Measurements from ENCODE around the gene GNGT2. TPM values are rescaled to one million over a fixed set of nuclear protein-coding genes. Genes with fewer than 3 reads are reported as not detected.

The GNGT2 gene
- total RNA-seq, 1 donor from 2014 or later: 0.58 TPM

DNA sequence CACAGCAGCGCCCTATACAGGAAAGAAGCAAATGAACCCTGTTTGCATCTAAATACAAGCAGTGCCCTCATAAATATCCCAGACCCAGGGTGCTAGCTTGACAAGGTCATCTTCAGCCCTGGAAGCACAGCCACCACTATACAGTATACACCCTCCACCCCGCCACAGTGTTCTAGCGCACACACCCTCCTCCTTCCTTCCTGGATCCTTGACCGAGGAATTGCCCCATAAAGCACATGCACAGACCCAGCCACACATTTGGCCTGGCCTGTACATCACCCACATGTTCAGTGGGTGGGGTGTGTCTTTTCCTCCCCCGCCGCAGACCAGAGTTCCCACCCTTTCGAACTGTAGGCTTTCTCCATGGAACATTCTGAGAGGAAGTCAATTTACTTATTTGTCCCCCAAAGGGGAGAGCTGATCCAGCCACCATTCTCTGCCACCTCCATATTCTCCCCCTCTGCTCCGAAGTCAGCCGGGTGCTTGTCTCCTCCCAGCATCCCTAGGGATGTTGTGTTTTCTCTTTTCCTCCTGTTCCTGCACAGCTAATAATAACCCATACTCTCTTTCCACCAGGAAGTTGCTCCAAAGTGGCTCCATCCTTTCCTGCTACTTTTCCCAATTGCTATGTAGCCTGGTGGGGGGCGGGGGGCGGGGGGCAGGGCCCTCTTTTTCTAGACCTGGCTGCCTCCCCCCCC, 6.7 kb upstream of the GNGT2 start:
- no peak for DNase-seq (ENCODE audit: low read depth)
- Histone ChIP-seq H3K27me3 (ENCODE audit: control insufficient read depth, insufficient read depth, low read length) (peaks cover 19% of the 10 kb centered on the region), H3K36me3 (ENCODE audit: control insufficient read depth, insufficient read depth, low read length) (no peaks in the 10 kb centered on the region), H3K4me3 (ENCODE audit: low read depth, low read length) (no peak overlapping the region)
- TF ChIP-seq, protein P1, sequence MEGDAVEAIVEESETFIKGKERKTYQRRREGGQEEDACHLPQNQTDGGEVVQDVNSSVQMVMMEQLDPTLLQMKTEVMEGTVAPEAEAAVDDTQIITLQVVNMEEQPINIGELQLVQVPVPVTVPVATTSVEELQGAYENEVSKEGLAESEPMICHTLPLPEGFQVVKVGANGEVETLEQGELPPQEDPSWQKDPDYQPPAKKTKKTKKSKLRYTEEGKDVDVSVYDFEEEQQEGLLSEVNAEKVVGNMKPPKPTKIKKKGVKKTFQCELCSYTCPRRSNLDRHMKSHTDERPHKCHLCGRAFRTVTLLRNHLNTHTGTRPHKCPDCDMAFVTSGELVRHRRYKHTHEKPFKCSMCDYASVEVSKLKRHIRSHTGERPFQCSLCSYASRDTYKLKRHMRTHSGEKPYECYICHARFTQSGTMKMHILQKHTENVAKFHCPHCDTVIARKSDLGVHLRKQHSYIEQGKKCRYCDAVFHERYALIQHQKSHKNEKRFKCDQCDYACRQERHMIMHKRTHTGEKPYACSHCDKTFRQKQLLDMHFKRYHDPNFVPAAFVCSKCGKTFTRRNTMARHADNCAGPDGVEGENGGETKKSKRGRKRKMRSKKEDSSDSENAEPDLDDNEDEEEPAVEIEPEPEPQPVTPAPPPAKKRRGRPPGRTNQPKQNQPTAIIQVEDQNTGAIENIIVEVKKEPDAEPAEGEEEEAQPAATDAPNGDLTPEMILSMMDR (IDR thresholded peaks at IDR 0.05; ENCODE audit: insufficient read depth, low read length, poor library complexity, severe bottlenecking): no peak

DNA sequence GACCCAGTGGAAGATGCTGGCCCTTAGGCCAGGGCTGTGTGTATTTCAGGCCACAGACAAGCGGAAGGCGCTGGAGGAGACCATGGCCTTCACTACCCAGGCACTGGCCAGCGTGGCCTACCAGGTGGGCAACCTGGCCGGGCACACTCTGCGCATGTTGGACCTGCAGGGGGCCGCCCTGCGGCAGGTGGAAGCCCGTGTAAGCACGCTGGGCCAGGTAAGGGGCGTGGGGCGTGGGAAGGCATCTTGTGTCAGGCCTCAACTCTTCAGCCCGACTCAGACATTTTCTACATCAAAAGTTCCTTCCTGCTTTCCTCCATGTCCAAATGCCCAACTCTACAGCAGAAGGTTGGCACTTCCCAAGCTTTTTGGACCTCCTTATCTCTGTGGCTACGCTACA, 6.1 kb upstream of the GNGT2 start:
- Histone ChIP-seq H3K36me3 (ENCODE audit: control insufficient read depth, insufficient read depth, low read length) (no peaks in the 10 kb centered on the region), H3K4me3 (ENCODE audit: low read depth, low read length) (no peak overlapping the region), H3K27me3 (ENCODE audit: control insufficient read depth, insufficient read depth, low read length) (peaks cover 16% of the 10 kb centered on the region)
- no peak for DNase-seq (ENCODE audit: low read depth)
- TF ChIP-seq, protein P1 (IDR thresholded peaks at IDR 0.05; ENCODE audit: insufficient read depth, low read length, poor library complexity, severe bottlenecking): no peak

DNA sequence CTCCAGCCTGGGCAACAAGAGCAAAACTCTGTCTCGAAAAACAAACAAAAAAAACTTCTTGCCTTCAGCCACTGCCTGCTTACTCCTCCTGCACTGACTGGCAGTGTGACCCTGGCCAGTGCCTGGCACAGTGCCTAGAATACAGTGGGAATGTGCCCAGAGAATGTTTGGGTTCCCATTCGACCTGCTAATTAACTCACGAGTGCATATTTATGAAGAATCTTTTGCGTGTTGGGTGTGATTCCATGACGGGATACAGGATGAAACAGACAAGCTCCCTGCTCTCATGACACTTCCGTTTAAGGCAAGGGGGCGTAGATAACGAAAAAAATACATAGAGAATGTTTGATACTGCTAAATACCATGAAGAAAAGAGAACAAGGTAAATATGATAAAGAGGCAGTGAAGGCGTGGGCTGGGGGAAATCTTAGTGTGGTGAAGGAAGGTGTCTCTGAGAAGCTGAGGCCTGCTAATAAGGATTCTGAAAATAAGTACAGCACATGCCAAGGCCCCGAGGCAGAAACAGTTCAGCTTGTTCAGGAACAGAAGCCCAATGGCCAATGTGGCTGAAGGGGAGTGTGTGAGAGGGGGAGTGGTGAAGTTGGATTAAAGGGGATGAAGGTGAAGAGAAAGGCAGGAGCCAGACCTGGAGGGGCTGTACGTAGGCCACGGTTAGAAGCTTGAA, 4.4 kb upstream of the GNGT2 start:
- TF ChIP-seq, protein P1 (IDR thresholded peaks at IDR 0.05; ENCODE audit: insufficient read depth, low read length, poor library complexity, severe bottlenecking): no peak
- Histone ChIP-seq H3K36me3 (ENCODE audit: control insufficient read depth, insufficient read depth, low read length) (no peaks in the 10 kb centered on the region), H3K4me3 (ENCODE audit: low read depth, low read length) (no peak overlapping the region), H3K27me3 (ENCODE audit: control insufficient read depth, insufficient read depth, low read length) (peaks cover 13% of the 10 kb centered on the region)
- DNase-seq (ENCODE audit: low read depth): no peak

DNA sequence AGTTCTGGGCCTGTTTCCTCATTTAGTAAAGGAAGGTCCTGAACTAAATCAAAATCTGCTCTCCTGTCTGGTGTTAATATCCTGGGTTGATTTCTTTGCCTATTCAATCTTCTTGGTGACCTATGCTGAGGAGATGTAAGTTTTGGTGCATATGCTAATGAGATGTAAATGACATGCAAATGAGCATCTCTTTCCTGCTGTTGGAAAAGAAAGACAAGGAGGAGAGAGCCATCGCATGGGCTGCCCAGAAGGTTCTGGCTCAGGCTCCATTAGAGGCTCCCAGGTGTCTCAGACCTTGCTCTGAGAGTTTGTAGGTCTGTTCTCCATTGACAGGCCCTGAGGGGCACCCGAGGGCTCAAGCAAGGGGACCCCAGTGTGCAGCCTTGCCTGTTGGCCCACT, 3.5 kb upstream of the GNGT2 start:
- no peak for DNase-seq (ENCODE audit: low read depth)
- H3K4me3 ChIP-seq (ENCODE audit: low read depth, low read length): no peak overlapping the region
- TF ChIP-seq, protein P1 (IDR thresholded peaks at IDR 0.05; ENCODE audit: insufficient read depth, low read length, poor library complexity, severe bottlenecking): no peak
- H3K27me3 ChIP-seq (ENCODE audit: control insufficient read depth, insufficient read depth, low read length): peaks cover 4% of the 10 kb centered on the region
- H3K36me3 ChIP-seq (ENCODE audit: control insufficient read depth, insufficient read depth, low read length): no peaks in the 10 kb centered on the region

DNA sequence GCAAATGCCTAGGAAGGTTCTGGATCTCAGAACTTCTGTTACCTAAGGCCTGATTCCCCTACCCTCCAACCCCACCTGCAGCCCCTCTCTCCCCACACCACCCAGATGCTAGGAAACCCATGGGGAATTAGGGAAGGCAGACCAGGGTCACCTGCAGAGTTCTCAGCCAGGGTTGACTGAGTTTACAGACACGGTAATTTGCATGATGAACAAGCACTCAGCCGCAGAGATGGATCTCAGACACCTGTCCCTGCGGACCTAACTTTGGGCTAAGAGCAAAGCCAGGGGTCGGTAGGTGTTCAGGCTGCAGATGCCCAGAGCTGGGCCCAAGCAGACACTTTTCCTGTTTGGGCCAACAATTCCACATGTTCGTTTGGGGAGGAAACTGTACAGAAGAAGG, 3.0 kb upstream of the GNGT2 start:
- no peaks in the 10 kb centered on the region for H3K36me3 ChIP-seq (ENCODE audit: control insufficient read depth, insufficient read depth, low read length)
- peaks cover 4% of the 10 kb centered on the region for H3K27me3 ChIP-seq (ENCODE audit: control insufficient read depth, insufficient read depth, low read length)
- no peak overlapping the region for H3K4me3 ChIP-seq (ENCODE audit: low read depth, low read length)
- no peak for DNase-seq (ENCODE audit: low read depth)
- TF ChIP-seq, protein P1 (IDR thresholded peaks at IDR 0.05; ENCODE audit: insufficient read depth, low read length, poor library complexity, severe bottlenecking): no peak
